GM21526 (cell line): ENCODE data around the gene PTPRK.

Experiments
- ATAC-seq: cut with Tn5 transposase; IDR thresholded peaks from one replicate; pipeline ENCODE4 v1.9.1; 2021; ENCODE audit warnings: moderate library complexity; ENCODE audit not compliant: unreplicated experiment, low FRiP score

Gene PTPRK

DNA sequence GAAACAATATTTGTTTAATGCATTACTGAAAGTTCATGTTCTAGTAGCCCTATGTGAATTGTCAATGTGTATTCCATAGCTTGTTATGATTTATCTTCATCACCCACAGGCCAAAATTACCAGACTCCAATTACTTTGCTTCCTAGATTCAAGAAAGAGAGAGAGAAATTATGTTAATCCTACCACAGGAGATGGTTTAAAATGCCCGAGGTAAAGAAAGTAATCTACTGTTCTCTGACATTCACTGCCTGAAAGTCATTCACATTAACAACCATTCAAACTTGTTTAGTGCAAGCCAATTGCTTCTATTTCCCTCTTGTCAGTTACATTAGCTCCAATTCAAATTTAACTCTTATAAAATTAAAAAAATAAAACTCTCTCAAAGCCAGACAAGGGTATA lies 359.1 kb downstream of the PTPRK start:
- ATAC-seq = no peak

DNA sequence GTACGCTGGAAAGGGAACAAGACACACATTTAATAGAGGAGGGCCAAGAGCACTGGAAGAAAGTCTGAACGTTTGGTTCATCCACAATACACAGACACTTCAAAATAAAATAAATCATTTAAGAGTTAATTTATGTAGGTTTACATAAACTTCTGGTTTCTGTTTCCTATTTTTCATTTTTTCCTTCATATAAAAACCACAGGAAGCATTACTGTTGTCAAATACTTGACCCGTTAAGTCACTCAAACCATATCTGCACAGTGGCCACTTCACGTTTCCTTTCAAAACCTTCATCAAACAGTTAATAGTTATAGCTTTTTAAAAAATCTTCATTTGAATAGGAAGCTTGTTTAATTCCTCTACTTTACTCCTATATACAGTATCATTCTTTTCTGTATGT lies 361.9 kb downstream of the PTPRK start:
- ATAC-seq = no peak

DNA sequence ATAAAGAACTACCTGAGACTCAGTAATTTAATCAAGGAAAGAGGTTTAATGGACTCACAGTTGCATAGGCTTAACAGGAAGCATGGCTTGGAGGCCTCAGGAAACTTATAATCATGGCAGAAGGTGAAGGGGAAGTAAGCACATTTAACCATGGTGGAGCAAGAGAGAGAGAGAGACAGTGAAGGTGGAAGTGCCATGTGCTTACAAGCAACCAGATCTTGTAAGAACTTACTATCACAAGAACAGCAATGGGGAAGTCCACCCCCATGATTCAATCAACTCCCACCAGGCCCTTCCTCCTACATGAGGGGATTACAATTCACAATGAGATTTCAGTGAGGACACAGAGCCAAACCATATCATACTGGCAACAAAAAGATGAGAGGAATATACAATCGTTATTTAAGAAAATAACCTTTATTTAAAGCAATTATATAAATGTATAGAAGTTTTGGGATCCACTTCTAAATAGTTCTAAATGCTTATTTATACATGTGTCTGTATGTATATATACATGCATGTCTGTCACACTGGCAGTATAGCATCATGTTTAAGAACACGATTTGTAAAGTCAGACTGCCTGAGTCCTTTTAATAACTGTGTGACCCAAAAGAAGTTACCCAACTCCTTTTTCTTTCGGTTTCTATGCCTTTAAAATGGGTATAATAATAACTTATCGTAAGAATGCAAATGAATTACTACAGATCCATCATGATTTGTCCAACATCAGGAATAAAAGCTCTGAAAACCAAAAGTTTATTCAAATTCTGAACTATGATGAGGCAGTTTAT lies 363.9 kb downstream of the PTPRK start:
- ATAC-seq = no peak

DNA sequence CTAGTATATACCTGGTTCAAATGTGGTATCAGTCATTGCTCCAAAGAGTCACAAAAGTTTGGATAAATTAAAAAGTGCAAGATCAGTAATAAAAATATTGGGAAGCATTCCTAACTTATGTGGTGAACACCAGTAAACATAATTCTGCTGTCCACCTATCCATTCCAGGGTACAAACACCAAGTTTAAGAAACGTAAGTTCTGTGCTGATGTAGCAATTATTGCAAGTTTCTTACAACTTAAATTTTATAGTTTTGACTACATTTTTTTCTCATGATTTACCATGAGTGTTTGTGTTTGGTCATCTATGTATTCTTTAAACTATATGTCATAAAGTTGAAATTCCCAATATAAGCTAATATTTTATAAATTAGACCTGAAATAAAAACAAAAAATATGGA lies 364.6 kb downstream of the PTPRK start:
- ATAC-seq = no peak

DNA sequence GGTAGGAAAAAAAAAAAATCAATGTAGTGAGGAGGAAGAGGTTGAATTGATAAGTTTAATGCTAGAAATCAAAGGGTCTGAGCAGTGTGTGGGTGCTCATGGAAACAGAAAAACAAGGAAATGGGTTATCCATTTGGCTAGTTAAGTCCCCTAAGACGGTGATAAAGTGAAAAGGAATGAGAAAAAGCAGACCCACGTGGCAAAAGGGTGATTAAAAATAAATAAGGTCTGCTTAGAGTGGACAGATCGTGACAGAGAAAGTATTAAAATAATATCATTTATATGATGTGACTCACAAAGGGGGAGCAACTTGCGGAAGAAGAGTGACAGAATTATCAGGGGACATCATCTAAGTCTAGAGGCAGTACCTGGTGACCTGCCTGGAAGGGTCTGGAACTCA lies 367.8 kb downstream of the PTPRK start:
- no peak for ATAC-seq

DNA sequence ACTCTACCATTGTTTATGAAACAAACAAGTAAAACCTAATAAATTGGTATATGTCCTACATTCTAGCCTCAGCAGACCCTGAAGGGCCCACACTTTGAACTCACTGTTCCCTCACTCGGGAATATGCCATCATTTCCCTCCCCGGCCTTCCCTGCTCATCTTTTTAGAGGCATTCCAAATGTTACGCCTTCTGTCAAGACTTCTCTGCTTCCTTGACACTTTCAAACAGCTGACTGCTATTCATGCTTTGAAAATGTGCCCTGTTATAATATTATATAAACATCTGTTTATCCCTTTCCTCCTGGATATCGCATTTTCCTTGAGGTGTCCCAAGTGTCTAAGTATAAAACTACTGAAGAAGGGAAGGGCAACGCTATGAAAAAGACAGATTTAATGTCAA lies 370.0 kb downstream of the PTPRK start:
- no peak for ATAC-seq

DNA sequence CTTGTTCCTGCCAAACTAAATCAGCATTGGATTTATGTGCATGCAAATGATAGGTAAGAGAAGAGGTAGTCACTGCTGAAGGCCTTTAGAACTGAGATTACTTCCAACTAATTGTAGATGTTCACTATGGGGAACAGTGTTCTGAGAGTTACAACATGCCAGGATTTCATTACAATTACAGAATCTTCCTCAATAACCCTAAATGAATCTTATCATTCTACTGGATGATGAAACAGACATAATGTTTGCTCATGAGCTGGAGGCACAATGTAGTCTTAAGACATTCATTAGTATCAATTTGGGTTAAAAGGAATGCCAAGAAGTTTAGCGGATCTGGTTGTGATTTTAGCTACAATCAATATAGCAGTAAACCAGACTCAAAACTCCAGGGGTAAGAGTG lies 370.6 kb downstream of the PTPRK start:
- no peak for ATAC-seq

DNA sequence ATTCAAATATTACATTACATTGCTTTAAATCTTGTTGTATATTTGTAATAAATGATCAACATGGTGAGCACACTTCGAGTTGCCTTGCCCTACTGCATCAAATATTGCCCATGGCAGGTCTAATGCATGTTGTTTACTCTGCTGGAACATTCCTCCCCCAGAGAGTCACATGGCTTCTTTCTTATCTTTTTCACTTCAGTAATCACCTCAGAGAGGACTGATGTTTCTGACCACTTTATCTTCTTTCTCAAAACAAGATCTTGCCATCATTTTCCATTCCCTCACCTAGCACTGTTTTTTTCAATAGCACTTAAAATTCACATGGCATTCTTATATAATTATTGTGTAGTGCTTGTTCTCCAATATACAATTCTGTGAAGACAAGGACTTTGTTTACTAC lies 376.1 kb downstream of the PTPRK start:
- no peak for ATAC-seq

DNA sequence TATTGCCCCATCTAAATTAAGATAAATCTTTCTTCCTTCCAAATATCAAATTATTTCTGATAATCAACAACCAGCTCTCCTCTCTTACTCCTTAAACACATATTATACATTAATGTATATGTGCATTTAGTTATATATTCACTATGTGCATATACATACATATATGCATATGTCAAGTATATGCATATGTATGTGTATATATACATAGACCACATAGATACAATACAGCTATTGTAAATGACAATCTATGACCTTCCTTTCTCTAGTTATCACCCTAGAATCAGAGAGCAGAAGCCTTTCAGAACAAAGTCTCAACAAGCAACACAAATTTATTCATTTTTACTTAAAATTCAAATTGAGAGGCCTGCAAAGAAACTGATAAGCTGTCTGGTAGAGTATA lies 378.5 kb downstream of the PTPRK start:
- no peak for ATAC-seq

DNA sequence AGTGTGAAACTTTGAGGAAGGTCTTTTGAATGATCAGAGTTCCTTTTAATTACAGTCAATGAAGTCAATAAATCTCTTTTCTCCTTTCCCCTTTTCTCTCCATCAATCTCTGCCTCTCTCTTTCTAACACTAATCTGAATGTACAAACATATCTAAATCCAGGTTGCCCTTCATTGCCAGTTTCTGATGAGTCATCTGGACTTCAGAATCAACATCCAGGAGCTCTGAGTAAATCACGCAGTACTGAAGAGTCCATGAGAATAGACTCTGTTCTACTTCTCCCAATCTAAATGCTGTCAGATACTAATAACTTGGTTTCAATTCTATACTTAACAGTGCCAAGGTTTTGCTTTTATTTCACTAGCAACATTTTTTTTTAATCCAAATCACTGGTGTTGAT lies 380.9 kb downstream of the PTPRK start:
- ATAC-seq = no peak

DNA sequence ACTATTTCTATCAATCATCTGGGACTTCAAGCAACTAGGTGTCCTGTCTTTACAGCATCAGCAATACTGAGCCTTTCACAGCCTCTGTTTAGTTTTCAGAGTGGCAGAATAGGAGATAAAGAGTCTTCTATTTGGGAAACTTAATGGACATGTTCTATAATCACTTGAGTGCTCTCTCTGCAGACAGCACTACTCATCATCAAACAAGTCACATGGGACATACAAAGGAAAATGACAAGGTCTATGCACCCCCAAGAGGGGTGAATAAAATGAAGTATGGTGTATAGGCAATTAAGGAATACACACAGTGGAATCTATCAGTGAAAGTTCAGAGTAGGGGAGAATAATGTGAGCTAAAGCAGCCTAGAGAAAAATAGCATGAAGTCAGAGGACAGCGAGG lies 381.7 kb downstream of the PTPRK start:
- ATAC-seq = no peak

DNA sequence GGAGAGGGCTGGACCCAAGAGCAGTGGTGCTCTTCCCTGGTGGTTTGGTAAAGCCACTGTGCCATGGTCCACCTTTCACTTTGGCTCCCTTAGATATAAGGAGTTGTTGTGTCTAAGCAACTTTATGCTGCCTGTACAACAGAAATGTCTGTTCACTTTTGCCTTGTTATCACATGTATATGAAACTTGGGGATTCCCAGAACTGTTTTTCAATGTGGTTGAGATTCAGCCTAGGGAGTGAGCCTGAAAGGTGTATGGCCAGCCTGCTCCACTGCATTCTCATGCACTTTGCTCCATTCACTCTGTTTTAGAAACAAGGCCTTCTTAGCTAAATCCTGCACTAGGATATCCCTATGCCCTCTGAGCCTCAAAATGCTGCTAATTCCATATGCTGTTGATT lies 385.1 kb downstream of the PTPRK start:
- no peak for ATAC-seq

DNA sequence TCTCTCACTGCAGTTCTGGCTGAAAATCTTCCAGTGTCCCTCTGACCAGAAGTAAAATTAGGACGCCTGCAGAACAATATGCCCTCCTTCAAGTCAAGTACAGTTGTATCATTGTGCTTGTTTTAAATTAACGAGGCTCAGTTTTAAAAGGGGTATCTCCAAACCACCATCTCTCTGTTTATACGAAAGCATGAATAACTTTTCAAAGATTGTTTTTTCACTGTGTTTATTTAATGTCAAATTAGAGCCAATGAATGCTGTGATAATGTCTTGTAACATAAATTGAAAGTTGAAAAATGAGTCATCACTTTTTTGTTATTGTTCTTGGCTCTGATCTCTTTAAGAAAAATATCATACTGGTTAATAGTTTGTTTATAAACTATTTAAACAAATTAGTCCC lies 388.8 kb downstream of the PTPRK start:
- ATAC-seq = no peak

DNA sequence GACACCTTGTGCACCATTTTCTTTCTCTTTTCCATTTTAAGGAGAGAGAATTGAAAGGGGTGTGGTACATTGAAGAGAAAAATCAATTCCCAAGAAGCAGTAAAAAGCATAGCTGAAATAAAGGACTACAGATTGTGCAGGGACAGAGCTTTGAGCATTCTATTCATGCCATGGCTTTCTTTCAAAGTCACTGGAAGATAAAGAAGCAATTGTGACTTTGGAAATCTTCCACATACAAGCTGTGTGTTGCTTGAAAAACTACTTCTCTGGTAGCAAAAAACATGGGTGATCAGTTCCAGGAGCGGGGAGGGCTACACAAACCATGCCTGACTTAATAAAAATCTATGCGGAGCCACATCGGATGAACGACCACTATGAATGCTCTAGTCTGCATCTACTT lies 389.4 kb downstream of the PTPRK start:
- ATAC-seq = no peak

DNA sequence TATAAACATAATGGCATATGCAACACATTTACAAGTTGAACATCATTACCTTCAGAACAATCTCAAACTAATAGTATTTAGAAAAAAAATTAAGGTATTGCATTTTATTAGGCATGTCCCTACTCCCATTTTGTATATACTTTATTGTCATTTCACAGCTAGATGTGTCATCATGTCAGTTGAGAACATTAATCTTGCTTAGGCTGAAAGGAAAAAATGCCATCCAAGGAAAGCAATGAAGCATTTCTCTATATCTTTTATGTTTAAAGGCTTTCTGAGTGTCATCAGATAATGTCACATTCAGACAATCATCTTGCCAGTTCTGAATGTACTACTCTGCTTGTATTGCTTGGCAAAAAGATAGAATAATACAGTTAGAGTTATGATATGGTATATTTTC lies 390.7 kb downstream of the PTPRK start:
- no peak for ATAC-seq

DNA sequence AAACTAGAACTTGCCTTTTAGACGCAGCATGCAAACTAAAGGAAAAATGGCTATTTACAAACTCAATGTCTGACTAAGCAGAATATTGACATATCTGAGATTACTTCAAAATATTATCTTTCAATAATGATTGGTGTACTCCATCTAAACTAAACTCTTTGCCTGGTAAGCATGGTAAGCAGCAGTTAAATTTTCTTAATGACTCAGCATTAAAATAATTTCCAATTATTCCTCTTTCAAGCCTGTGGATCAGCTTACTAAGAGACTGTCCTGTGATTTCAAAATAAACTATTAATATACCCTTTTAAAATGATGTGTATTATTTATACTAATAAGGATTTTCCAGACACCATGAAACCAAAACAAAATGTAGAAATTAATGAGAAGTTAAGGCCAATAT lies 392.7 kb downstream of the PTPRK start:
- ATAC-seq = no peak

DNA sequence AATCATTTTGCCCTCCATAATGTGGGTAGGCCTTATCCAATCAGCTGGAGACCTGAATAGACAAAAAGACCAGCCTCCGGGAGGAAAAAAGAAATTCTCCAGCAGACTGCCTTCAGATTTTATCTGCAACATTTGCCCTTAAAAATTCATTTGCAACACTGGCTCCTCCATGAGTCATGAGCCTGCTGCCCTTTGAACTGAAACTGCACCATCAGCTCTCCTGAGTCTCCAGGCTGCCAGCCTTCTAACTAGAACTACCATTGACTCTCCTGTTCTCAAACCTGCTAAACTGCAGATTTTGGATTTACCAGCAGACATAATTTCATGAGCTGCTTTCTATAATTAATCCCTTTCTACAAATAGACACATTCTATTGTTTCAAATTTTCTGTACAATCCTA lies 395.7 kb downstream of the PTPRK start:
- no peak for ATAC-seq

DNA sequence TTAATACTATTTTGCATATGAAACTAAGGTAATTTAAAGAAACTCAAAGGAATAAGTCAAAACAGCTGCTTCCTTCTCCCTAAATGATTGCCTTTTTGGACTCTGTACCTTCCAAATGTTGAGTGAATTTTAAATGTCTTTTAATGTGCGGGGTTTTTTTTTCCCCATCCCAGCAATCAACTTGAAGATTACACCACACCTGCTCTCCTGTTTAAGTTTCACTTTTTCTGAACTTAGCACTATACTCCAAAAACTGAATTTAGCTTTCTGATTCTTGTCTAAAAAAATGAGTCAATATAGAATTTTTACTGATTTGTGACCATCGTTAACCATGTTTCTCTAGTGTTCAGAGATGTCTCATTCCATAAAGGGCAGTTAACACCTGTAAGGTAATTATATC lies 398.8 kb downstream of the PTPRK start:
- ATAC-seq = no peak

DNA sequence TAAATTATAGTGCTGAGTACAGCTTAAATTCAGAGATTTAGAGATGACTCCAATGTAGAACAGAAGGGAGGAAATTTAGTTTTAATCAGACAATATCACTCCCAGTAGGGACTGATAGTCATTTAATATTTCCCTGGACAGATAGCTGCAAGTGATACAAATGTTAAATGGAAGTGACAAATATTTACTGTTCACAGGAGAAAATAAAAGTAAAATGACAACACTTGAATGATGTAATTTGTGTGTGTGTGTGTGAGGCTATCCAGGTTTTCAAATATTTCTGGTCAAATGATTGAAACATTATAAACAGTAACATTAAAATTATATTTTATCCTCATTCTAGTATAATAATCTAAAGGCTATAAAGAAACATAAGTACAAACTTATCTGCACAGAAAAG lies 399.2 kb downstream of the PTPRK start:
- no peak for ATAC-seq

DNA sequence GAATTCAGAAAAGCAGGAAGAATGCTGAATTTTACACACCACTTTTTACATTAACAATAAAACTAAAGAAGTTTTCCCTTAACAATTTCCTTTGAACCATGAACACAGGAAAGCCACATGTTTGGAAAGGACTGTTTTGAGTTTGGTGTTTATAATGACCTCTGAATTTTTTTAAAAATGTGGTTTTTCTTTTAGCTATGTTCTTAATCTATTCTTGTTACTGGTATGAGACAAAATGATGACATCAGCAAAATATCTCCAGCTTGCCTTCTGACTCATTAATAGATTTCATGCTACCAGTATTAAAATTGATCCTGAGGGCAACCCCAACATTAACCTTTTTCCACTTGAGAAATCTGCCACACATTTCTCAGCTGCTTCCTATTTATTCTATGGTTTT lies 402.0 kb downstream of the PTPRK start:
- ATAC-seq = no peak

DNA sequence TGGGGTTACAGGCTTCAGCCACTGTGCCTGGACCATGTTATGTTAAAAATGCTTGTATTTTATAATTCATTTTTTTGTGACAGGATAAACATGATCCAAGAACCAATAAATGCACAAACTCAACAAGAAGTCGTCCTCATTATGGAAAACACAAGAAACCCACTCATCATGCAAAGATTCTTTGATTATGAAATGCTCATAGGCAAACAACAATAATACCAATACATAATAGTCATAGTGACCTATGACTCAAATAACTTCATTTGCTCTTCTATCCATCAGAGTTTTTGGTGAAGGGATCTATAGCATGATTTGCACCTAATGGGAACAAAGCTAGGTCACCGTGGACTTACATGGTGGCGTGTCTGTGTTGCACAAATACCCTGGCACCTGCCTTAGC lies 402.5 kb downstream of the PTPRK start:
- ATAC-seq = no peak

DNA sequence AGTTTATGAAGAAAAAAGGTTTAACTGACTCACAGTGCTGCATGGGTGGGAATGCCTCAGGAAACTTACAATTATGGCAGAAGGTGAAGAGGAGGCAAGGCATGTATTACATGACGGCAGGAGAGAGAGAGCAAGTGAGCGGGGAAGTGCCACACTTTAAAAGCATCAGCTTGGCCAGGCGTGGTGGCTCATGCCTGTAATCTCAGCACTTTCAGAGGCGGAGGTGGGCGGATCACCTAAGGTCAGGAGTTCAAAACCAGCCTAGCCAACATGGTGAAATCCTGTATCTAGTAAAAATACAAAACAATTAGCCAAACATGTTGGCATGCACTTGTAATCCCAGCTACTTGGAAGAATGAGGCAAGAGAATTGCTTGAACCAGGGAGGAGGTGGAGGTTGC lies 406.2 kb downstream of the PTPRK start:
- no peak for ATAC-seq

DNA sequence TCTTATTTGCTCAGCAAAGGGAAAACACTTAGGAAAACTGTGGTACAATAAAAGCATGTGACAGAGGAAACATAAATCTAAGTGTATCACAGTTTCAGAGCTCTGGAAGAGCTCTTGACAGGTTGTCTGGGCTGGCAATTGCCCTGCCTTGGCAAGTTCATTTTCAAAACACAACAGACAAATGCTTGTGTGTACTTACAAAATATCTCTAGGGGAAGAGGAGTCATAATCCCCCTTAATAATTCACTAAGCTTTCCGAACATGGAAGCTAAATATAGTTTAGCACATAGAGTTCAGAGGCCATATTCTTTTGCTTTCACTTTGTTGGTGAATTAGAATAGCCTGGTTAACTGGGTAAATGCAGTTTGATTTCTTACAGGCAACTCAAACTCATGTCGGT lies 407.9 kb downstream of the PTPRK start:
- no peak for ATAC-seq
